K562 (cell line): ENCODE measurements around the gene PPP6C. TPM values are rescaled to one million over a fixed set of nuclear protein-coding genes. Genes with fewer than 3 reads are reported as not detected.

Experiments
- BRD9 ChIP-seq: fragments of 450-650 bp; IDR thresholded peaks from 2 replicates; pipeline ENCODE4 v1.6.1; 2018; ENCODE audit warnings: low read depth; ENCODE audit not compliant: partially characterized antibody
- CHD4 ChIP-seq: fragments of 200-600 bp; sonication (generic); IDR thresholded peaks from 3 replicates; pipeline ENCODE4 v1.6.1; 2012; ENCODE audit warnings: low read depth, mild to moderate bottlenecking, mixed read lengths, low read length, inconsistent platforms; ENCODE audit not compliant: insufficient read depth, insufficient replicate concordance, poor library complexity, severe bottlenecking
- CREM ChIP-seq: IDR thresholded peaks from 2 replicates; pipeline ENCODE4 v1.6.1; 2014; ENCODE audit warnings: antibody characterized with exemption, low read depth
- EGR1 ChIP-seq: fragments of 450-650 bp; conservative IDR thresholded peaks from 2 replicates; pipeline ENCODE4 v1.6.1; 2017; ENCODE audit warnings: mild to moderate bottlenecking
- ETS2 ChIP-seq: IDR thresholded peaks from 2 replicates; pipeline ENCODE4 v1.6.1; 2016; ENCODE audit warnings: borderline replicate concordance, missing genetic modification characterization, mild to moderate bottlenecking, moderate library complexity, missing compliant biosample characterization; ENCODE audit not compliant: poor library complexity, severe bottlenecking
- HIVEP1 ChIP-seq: fragments of 250-450 bp; sonication (Bioruptor Pico); IDR thresholded peaks from 2 replicates; pipeline ENCODE4 v1.4.0; 2020; ENCODE audit warnings: mild to moderate bottlenecking
- KLF1 ChIP-seq: fragments of 450-650 bp; IDR thresholded peaks from 2 replicates; pipeline ENCODE4 v1.6.1; 2016; ENCODE audit warnings: missing genetic modification characterization, missing compliant biosample characterization
- LARP7 ChIP-seq: fragments of 450-650 bp; IDR thresholded peaks from 2 replicates; pipeline ENCODE4 v1.6.1; 2016
- MCM3 ChIP-seq: fragments of 450-650 bp; IDR thresholded peaks from 2 replicates; pipeline ENCODE4 v1.6.1; 2016
- MEF2D ChIP-seq: conservative IDR thresholded peaks from 2 replicates; pipeline ENCODE4 v1.6.1; 2016; ENCODE audit warnings: low read depth, missing genetic modification characterization, missing compliant biosample characterization
- MIER1 ChIP-seq: fragments of 450-650 bp; IDR thresholded peaks from 2 replicates; pipeline ENCODE4 v1.6.1; 2016; ENCODE audit warnings: antibody characterized with exemption, mild to moderate bottlenecking, low read depth
- MTF1 ChIP-seq: fragments of 250-450 bp; sonication (Bioruptor Pico); IDR thresholded peaks from 2 replicates; pipeline ENCODE4 v1.9.0; 2021; ENCODE audit warnings: moderate library complexity, mild to moderate bottlenecking, inconsistent platforms, borderline replicate concordance
- NCOA6 ChIP-seq: fragments of 450-650 bp; IDR thresholded peaks from 2 replicates; pipeline ENCODE4 v1.6.1; 2017; ENCODE audit warnings: mild to moderate bottlenecking
- RBM17 ChIP-seq: fragments of 200-400 bp; formaldehyde crosslinking; IDR thresholded peaks from 2 replicates; pipeline ENCODE4 v1.6.1; 2017; ENCODE audit warnings: low read depth, mild to moderate bottlenecking, low read length, borderline replicate concordance
- RUNX1 ChIP-seq: sonication (generic); IDR thresholded peaks from 2 replicates; pipeline ENCODE4 v1.6.1; 2016; ENCODE audit warnings: antibody characterized with exemption, low read depth
- SMAD1 ChIP-seq: fragments of 150-350 bp; IDR thresholded peaks from 2 replicates; pipeline ENCODE4 v1.6.1; 2014; ENCODE audit warnings: low read length, low read depth; ENCODE audit not compliant: partially characterized antibody
- SMARCE1 ChIP-seq: fragments of 450-650 bp; IDR thresholded peaks from 2 replicates; pipeline ENCODE4 v1.7.1; 2016; ENCODE audit warnings: mild to moderate bottlenecking
- SNIP1 ChIP-seq: fragments of 450-650 bp; IDR thresholded peaks from 2 replicates; pipeline ENCODE4 v1.7.1; 2017; ENCODE audit warnings: low read depth, mild to moderate bottlenecking
- TAF9B ChIP-seq: fragments of 450-650 bp; IDR thresholded peaks from 2 replicates; pipeline ENCODE4 v1.6.1; 2018; ENCODE audit warnings: mild to moderate bottlenecking; ENCODE audit not compliant: partially characterized antibody
- TFAP4 ChIP-seq: sonication (generic); formaldehyde crosslinking; IDR thresholded peaks from 2 replicates; pipeline ENCODE4 v1.8.0; 2022; ENCODE audit warnings: missing genetic modification reagents, mild to moderate bottlenecking, moderate library complexity, borderline replicate concordance
- TRIM24 ChIP-seq, 2 experiments: fragments of 450-650 bp; IDR thresholded peaks; 2 replicates each; pipeline ENCODE4 v1.6.1; 2016
- YY1 ChIP-seq, 3 experiments: IDR thresholded peaks; 2 replicates each; pipeline ENCODE4 v1.6.1; 2011; ENCODE audit warnings: low read length in 2 of 3, mild to moderate bottlenecking in 2 of 3, moderate library complexity in 2 of 3, borderline replicate concordance in 1 of 3, control low read depth in 1 of 3, low read depth in 1 of 3; ENCODE audit not compliant: insufficient read depth in 3 of 3, insufficient replicate concordance in 2 of 3, control insufficient read depth in 1 of 3, insufficient read length in 1 of 3; ENCODE audit errors: extremely low read depth in 1 of 3
- ZNF146 ChIP-seq: IDR thresholded peaks from one replicate; pipeline ENCODE4 v1.6.1; 2018; ENCODE audit warnings: missing compliant biosample characterization; ENCODE audit not compliant: unreplicated experiment
- ZNF197 ChIP-seq: fragments of 200-800 bp; sonication (Bioruptor generic); IDR thresholded peaks from 2 replicates; pipeline ENCODE4 v1.6.1; 2016; ENCODE audit warnings: low read depth, missing genetic modification characterization, missing compliant biosample characterization
- ZNF354B ChIP-seq: fragments of 250-450 bp; sonication (Bioruptor Pico); IDR thresholded peaks from 2 replicates; pipeline ENCODE4 v1.4.0; 2020
- ZNF696 ChIP-seq: fragments of 250-450 bp; sonication (Bioruptor Pico); conservative IDR thresholded peaks from 2 replicates; pipeline ENCODE4 v1.4.0; 2020; ENCODE audit warnings: mild to moderate bottlenecking, moderate library complexity
- polyA plus RNA-seq, 8 experiments: library from polyadenylated mRNA; depleted of rRNA in 4 of 8; stranded (reverse) in 5 of 8; unstranded in 3 of 8; fragments of >200 nt; fragmentation: Nextera tagmentation in 2 of 8; fragmentation: Illumina TruSeq in 1 of 8; extraction: Ambion mirVana in 2 of 8; extraction: Trizol in 1 of 8; gene quantifications; 2 replicates each; pipeline versions ENCODE4 v1.2.1 to v1.2.3, GENCODE V29; 2011 to 2014; ENCODE audit warnings: inconsistent platforms in 1 of 8, missing spikeins in 1 of 8
- total RNA-seq, 7 experiments: library from RNA; depleted of rRNA in 6 of 7; stranded (reverse); fragments of >200 nt in 6 of 7; fragmentation: Illumina TruSeq in 2 of 7; extraction: Trizol in 2 of 7; gene quantifications; 2 replicates each; pipeline versions ENCODE4 v1.2.1 to v1.2.3, GENCODE V29; 2011 to 2021; ENCODE audit warnings: low replicate concordance in 1 of 7
- TF ChIP-seq, protein P1 (sequence below): fragments of 250-450 bp; sonication (Bioruptor Pico); IDR thresholded peaks from 2 replicates; pipeline ENCODE4 v1.8.0; 2021; ENCODE audit warnings: mild to moderate bottlenecking, moderate library complexity
- TF ChIP-seq, protein P2 (sequence below): sonication (generic); formaldehyde crosslinking; IDR thresholded peaks from 2 replicates; pipeline ENCODE4 v1.8.0; 2022; ENCODE audit warnings: missing genetic modification reagents, mild to moderate bottlenecking, borderline replicate concordance

PPP6C gene
- total and polyA plus RNA-seq, 9 of the 15 experiments (the other 6 are each of a cell fraction or from before 2014, with no cell fraction given) = 18.8 to 44.8 (median 38.3) TPM

DNA sequence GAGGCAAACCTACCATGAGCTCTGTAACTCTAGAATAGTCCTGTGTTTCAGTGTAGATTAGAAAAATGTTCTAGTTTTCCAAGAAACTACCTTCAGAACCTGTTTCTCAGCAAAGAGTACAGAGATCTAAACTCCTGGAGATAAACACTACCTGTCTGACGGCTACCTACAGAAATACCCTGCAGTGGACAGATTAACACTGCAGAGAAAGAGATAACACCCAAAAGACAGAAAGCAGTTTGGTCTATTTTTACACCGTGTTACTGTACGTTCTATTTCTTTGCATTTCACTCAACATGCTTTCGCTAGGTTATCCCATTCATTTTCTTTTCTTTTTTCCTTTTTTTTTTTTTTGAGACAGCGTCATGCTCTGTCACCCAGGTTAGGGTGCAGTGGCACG is 57.8 kb downstream of the PPP6C start (continued):
- TF ChIP-seq, protein P1, sequence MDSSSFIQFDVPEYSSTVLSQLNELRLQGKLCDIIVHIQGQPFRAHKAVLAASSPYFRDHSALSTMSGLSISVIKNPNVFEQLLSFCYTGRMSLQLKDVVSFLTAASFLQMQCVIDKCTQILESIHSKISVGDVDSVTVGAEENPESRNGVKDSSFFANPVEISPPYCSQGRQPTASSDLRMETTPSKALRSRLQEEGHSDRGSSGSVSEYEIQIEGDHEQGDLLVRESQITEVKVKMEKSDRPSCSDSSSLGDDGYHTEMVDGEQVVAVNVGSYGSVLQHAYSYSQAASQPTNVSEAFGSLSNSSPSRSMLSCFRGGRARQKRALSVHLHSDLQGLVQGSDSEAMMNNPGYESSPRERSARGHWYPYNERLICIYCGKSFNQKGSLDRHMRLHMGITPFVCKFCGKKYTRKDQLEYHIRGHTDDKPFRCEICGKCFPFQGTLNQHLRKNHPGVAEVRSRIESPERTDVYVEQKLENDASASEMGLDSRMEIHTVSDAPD (CRISPR knock-in tag) = no peak
- TF ChIP-seq CHD4 (no peak), ETS2 (tag) (no peak), ZNF146 (no peak), ZNF696 (CRISPR knock-in tag) (no peak), LARP7 (no peak), KLF1 (tag) (no peak), TFAP4 (CRISPR knock-in tag) (no peak), ZNF197 (CRISPR knock-in tag) (no peak), ZNF354B (CRISPR knock-in tag) (no peak), RUNX1 (no peak), TAF9B (no peak), BRD9 (no peak), SMARCE1 (peak; percentile 76), NCOA6 (no peak), HIVEP1 (CRISPR knock-in tag) (no peak), CREM (0 out of 2 replicates have a peak, but pooled peaks have one; percentile 10), MCM3 (no peak), TRIM24 (IDR thresholded peaks at IDR 0.05) (peak; percentile 64 to 82; a peak in 3 of 4 replicates), SMAD1 (no peak), MTF1 (no peak), SNIP1 (no peak), MIER1 (no peak), RBM17 (no peak), MEF2D (tag) (0 out of 2 replicates have a peak, but pooled peaks have one; percentile 60), YY1 (IDR thresholded peaks at IDR 0.05; ENCODE audit: borderline replicate concordance in 1 of 3, control insufficient read depth in 1 of 3, extremely low read depth in 1 of 3, insufficient read depth in 3 of 3, insufficient read length in 1 of 3, insufficient replicate concordance in 2 of 3, low read depth in 1 of 3, low read length in 2 of 3) (no peak), EGR1 (no peak)
- TF ChIP-seq, protein P2, sequence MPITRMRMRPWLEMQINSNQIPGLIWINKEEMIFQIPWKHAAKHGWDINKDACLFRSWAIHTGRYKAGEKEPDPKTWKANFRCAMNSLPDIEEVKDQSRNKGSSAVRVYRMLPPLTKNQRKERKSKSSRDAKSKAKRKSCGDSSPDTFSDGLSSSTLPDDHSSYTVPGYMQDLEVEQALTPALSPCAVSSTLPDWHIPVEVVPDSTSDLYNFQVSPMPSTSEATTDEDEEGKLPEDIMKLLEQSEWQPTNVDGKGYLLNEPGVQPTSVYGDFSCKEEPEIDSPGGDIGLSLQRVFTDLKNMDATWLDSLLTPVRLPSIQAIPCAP (CRISPR knock-in tag) = no peak
